ENCODE results near the gene SIK2.

The SIK2 gene

DNA sequence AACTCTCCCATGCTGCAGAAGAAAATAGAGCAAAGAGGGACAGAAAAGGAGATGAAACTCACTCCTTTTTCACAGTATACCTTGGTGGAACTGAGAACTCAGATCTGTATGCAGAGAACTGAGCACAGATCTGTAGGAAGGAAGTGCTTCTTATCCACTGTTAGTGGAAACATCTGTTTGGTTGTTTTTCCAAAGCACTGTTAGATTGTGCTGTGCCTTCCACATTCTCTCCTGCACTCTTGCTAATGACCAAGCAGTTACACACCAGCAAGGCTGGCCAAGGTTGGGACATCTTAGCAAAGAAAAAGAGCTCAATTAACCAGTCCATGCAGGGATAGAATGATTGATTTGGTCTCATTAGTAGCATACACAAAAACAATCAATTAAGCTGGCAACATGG lies 20.1 kb upstream of the SIK2 start:
- no peak for DNase-seq

DNA sequence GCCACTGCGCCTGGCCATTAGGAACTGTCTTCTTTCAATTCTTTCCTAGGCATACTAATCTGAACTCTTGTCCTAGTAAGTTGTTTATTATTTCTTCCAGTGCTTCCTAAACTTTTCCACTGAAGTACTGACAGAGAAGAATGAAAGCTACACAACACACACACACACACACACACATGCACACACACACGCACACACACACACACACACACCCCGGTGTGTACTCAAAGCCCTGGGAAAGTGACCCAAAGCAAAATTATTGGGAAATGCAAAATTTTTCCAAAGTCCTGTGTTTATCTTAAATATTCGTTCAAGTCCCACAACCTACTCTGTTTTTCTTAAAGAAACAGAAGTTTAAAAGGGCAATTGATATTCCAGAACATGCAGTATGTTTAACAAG lies 19.4 kb upstream of the SIK2 start:
- no peak for DNase-seq

DNA sequence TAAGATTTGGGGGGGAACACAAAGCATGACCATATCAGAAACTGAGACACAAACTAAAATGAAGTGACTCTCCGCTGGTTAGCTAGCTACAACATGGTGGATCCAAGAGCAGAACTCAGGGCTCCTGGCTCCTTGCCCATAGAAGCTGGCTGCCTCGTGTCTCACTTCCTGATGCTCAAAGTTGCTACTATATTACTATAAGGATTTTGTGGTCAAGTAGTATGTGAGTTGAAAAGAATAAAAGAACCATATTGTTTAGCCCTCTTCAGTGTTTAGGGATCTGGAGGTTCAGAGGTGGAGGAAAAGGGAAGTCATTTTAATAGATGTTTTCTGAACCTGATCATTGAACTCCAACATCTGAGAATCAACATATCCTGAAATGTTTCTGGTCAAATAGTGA lies 16.9 kb upstream of the SIK2 start:
- no peak for DNase-seq

DNA sequence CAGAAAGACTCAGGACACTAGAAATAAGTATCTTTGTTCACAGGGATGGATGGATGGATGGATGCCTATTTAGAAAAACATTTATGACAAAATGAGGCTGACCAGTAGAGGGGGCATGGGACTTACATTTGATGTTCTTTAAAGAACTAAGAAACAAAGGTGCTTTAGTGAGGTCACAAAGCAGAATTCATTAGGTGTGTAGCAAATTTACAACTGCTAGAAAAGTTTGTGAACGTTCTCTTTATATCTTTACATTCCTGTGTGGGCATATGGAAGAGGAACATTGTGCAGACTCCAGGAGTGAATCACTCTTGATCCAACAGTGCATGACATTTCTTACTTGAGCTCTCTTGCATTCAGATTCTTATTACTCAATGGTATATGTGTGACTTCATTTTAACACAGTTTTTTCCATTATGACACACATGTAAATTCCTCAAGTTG lies 15.8 kb upstream of the SIK2 start:
- peak; percentile 57 for DNase-seq

DNA sequence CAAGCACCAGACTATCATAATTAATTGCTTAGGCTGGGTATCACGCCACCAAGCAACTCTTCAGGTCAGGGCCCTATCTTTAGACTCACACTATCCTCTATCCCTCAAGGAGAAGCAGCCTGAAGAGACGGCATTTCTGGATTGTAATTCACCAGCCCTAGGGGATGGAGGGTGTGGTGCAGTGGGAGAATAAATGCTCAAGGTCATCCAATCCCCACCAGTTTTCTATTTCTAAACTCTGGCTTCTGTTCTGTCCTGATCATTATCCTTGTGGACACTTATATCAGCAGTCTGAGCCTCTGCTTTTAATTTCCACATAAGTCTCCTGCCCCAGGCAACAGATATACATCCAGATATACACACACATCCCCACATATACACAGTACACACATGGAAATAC lies 13.1 kb upstream of the SIK2 start:
- DNase-seq, result no peak

DNA sequence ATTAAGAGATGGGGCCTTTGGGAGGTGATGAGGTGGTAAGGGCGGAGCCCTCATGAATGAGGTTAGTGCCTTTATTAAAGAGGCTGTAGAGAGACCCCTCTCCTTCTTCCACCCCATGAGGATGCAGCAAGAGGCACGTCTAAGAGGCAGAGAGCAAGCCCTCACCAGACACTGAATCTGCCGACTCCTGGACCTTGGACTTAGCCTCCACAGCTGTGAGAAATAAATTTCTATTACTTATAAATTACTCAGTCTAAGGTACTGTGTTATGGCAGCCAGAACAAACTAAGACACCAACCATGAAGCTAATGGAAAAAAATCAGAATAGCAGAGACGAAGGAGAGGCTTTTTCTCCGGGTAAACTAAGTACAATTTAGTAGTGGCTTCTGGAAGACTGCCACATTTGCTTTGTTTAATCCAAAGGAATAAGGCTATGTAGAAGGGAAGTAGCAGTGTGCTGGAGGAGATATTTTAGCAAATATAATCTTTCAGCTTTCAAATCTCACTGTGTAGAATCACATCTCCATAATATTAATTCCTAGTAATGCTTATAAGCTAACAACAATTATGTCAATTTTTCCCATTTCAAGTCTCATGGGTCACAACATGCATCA lies 12.3 kb upstream of the SIK2 start:
- DNase-seq, result no peak

DNA sequence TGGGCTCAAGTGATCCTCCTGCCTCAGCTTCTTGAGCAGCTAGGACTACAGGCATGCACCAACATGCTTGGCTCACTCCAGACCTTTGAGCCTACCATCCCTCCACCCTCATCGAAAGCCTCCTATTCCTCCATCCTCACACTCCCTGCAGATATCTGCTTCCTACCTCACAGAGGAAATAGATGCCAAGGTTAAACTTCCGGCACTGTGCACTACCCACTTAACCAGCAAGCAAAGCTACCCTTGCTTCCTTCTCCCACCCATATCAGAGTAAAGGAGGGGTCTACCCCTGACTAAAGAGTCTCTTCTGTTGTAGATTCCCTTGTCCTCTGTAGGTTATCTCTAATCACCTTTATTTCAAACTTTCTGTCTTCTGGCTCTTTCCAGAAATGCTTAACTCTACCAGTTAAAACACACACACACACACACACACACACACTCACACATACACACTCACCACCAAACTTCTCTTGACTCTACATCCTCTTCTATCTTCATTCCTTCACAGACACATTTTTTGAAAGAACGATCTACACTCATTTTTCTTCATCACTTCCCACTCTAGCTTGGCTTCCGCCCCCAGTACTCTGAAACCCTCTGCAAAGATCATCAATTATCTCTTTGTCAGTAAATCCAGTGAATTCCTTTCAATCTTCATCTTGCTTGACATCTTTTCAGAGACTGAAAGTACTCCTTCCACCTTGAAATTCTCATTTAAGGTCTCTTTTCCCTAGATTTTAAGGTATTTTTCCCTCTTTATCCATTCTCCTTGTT lies 10.9 kb upstream of the SIK2 start:
- DNase-seq, result no peak

DNA sequence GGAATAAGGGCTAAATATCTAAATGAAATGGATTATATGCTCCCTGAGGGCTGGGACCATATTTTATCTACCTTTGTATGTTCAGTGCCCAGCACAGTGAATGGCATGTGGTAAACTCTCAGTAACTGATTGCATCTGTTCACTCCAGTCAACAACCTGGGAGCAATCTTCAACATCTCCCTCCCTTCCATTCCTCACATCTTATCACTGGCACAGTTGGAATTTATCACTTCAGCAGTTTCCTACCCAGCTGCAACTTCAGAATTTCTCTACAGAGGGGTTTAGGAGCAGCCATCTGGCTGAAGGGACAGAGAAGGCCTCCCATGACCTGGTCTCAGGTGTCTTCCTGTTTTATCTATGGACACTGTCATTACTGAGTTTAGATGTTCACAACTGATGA lies 9.8 kb upstream of the SIK2 start:
- no peak for DNase-seq

DNA sequence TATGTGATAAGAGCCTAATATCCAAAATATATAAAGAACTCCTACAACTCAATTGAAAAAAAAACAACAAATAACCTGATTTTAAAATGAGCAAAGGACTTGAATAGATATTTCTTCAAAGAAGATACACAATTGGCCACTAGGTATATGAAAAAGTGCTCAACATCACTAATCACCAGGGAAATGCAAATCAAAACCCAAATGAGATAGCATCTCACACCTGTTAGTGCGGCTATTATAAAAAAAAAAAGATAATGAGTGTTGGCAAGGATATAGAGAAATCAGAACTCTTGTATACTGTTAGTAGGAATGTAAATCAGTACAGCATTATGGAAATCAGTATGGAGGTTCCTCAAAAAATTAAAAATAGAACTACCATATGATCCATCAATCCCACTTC lies 5.9 kb upstream of the SIK2 start:
- DNase-seq, result no peak

DNA sequence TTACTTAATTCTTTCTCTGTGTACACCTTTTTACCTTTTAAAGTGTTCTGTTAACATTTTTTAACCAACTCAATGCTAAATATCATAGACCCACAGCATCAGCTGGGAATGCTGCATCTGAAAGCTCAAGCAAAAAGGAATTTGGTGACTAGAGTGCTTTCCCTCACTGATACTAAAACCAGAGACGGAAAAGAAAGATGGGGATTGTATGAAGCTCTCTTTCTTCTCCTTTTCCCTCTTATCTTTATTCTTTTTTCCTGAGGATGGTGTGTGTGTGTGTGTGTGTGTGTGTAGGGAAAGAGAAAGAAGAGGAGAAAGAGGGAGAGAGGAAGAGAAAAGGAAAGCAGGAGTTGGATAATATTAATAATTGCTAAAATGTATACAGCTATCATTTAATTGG lies 4.1 kb upstream of the SIK2 start:
- no peak for DNase-seq

DNA sequence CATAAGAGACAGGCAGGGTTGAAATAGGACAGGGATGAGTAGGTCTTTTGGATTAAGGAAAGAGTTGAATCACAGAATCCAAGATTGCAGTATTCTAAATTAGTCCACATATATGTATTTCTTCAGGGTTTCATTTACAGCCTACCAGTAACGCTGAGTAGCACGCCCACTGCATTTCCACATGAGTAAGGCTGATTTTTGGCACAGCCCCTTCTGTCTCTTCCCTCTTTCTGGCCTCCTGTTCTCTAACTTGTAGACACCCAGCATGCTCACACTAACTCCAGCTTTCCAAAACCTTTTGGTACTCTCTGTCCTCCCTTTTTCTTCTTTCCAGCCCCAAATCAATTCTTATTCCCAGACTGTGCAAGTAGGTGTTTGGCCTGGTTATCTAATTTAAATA lies 3.7 kb upstream of the SIK2 start:
- no peak for DNase-seq

DNA sequence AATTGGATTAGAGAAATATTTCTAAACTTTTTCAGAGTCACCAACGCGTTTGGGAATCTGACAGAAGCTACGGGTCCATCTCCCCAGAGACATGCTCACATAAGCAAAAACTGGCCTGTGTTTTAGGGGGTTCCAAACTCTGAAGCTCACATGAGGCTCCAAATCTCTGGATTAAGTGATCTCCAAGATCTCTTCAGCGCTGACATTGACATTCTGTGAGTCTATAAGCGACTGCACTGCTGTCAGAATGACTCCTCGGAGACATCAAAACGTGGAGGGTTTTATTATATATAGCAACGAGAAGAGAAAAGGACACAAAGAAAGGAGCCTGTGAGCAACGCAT lies 642 bp upstream of the SIK2 start:
- DNase-seq, result no peak

DNA sequence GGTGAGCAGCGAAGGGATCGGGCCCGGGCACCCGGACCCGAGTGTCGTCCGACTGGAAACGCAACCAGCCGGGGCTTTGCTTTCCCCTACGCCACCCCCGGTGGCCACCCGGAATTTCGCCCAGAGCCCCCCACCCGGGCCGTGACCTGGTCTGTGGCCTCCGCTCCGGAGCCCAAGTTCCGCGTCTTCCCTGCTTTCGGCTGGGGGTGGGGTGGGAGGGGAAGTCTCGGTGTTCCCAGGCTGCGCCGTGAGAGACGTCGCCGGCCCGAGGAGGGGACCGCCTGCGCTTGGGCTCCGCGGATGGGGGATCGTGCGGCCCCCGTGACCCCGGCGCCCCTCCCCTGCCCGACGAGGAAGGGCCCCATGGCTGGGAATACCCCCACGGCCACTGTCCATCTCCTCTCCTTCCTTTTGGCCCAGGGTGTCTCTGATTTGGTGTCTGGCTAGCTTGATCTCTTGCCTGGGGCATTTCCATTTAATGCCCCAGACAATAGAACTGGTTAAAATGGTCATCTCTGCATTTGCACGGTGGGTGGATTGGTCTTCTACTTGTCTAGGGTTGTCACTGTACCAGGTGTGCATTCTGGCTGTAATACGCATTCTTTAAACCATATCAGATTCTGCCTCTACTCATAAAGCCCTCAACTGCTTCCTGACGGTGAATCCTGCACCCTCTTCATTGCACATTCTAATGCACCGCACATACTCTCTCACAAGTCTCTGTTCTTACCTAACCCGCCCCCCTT lies 789 bp downstream of the SIK2 start:
- no peak for DNase-seq

DNA sequence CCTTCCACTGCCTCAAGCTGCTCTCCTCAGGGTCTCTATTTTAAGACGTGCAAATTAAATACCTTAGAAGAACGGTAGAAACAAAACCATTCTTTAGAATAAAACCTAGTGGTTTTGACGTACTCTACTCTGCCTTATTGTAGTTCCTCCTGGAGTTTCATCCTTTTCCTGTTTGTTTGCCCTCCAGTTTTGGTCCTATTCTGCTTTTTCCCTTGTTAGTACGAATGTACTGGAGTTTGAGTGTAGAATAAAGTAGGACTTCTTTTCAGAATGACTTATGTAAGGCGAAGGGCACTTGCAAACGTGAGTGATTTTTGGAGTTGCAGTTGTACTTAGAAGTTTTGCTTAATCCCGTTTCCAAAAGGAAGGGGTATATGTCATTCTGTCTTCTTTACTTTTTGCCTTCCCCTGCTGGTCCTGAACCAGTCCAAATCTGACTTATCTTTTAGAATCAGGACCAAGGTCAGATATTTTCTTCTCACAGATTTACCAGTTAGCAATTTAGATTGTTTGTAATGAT lies 1.4 kb downstream of the SIK2 start:
- DNase-seq, result no peak

DNA sequence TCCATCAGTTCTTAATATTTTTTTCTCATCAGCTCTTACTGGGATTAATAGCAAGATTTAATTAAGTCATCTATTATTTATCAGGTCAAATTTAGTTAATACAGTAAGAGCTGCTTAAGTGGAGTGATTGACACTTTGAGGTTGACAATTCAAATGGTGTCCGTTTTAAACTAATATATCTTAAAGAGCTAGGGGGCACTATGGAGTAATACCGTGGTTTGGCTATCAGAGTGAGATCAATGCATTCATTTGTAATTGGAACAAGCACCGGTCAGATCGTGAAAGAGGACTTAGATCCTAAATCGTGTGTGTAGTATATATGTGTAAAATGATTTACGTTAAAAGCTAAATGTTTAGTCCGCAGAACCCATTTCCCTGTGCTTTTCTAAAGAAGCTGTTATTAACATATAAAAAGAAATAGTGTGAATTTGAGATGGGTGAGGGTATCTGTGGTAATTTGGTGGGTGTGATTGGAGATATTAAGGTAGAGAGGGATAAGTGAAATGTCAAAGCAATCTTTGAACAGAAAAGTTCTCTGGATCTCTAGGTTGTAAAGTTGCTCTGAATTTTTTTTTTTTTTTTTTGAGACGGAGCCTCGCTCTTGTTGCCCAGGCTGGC lies 2.3 kb downstream of the SIK2 start:
- no peak for DNase-seq

DNA sequence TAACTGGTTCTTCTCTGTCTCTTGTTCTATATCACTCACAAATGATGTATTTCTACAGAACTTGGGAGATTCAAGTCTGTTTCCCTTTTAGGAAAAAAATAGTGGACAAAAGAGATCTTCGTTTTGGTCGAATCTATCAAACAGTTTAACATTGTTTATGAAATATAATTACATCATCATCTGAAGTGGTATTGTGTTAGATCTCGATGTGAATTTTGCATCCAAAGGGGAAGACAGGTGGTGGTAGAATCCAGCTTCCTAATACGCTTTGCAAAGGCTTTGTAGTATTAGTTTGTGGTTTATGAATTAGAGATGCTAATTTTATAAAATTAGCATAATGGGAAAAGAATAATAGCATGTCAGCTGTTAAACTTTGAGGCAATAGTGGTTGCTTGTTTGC lies 3.4 kb downstream of the SIK2 start:
- no peak for DNase-seq

DNA sequence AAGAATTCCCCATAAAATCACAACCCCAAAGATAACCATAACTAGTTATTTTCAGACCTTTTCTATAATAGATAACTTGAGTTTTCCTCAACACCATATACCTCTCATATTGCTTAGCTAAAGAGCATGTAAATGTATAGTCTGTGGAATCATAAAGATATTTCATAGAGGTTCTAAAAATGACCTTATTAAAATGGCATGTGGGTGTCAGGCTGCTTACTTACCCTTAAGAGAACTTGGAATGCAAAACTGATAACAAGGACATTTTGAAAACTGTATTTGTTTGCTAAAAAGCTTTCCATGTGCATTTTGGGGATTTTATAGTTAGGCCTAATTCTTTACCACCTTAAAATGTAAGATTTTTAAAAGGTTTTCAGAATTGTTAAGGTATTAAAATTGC lies 4.7 kb downstream of the SIK2 start:
- no peak for DNase-seq

DNA sequence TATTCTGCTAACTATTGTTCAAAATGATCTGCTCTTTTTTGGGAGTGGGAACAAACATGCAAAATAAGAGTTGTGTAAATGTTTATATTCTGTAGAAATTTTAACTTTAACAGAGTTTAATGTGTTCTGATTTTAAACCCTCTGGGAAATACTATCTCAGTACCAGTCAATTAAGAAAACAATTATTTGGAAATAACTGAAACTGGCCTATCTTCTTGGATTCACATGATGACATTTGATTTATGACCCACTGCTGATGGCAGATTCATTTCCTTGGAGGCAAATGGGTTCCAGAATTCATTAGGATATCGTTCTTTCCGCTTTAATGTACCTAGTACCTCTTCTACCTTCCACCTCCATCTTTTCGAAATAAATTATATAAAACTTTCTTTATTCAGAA lies 5.5 kb downstream of the SIK2 start:
- no peak for DNase-seq

DNA sequence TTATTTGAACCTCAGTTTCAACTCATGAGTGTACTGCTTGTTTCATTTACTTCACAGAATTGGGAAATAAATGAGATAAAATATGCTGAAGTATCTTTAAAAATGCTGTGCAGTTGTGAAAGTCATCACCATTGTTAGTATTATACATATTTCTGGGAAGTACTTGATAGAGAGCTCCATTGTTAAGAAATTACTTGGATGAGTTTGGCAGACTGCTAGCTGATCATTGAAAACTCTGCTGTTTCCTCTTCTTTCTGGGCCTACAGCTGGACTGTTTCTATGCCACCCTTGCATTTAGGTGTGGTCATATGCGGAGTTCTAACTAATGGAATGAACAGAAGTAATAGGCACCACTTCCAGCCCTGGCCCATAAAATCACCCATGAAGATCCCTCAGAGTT lies 10.0 kb downstream of the SIK2 start:
- no peak for DNase-seq

DNA sequence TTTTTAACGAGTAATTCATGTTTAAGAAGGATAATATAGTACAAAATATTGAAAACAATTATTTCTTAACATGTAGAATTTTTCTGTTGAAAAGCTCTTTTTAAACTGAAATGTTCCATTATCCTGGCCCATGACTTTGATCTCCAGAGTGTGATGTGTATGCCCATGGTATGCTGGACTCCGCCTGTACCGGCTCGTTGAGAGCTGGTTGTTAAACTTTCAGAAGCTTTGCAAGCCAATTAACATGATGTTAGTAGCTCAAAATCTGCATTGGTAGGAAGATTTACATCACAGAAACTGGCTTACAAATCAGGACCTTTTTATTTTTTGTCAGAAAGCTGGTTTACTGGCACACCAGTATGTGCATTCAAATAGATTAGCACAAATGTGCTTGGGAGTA lies 15.0 kb downstream of the SIK2 start:
- DNase-seq, result no peak

DNA sequence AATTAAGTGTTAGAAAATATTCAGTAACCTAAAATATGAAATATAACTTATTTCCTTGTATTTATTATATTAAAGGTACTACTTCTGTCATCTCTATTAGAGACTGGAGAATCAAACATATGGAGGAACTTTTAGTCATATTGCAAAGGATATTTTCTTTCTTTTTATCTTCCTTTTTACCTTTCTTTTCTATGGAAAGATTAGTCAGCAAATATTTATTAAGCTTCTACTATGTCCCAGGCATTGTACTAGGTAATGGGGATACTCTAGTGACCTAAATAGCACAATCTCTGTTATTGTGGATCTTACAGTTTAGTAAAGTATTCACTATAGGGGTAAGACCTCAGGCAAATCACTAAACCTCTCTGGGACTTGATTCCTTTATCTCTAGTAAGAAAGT lies 18.3 kb downstream of the SIK2 start:
- no peak for DNase-seq

DNA sequence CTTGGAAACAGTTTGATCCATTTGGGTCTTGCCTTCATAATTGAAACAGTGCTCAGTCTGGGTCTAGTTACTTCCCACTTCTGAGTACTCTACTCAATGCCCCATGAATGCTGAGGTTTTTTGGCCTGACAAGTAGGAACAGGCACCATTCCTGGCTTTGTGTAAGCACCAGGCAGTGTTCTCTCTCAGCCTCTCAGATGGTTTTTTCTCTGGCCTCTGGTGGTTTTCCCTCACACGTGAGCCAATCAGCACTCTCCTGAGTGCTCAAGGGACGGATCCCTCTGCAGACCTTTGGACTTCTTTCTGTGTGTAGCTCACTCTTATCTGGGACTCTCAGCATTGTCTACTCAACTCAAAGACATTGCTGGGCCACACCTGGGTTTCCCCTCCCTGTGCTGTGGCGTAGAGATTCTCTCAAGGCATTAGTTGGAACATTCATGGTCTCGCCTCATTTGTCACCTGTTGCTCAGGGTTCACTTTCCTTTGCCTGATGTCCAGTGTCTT lies 21.3 kb downstream of the SIK2 start:
- DNase-seq, result no peak

DNA sequence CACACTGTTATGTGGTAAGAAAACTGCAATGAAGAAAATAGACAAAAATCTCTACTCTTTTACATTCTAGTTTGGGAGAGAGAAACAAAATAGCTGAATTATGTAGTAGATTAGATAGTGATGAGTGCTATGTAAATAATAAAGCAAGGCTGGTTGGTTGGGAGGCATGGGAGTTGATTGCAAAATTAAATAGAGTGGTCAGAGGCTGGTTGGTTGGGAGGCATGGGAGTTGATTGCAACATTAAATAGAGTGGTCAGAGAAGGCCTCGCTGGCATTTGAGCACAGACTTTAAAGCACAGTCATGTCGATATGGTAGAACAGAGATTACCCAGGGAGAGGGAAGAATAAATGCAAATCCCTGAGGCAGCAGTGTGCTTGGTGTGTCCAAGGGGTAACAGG lies 22.4 kb downstream of the SIK2 start:
- no peak for DNase-seq

Measured in effector CD4-positive, alpha-beta T cell (primary cell).